DLD1 (cell line): ENCODE results near the gene ASCC1.

ENCODE experiments used
- in situ Hi-C: cut with HindIII; loops from 2 replicates; pipeline ENCODE4 v1.10.0; 2017; ENCODE audit warnings: low sequenced_read_pairs

ASCC1 gene

GRCh38 chr10:72105098-72105475 is 111.0 kb downstream of the ASCC1 start:
- in situ Hi-C loops: no loop called here

- in situ Hi-C loops: no loop called here
Observed at GRCh38 chr10:72104472-72105097, 111.5 kb downstream of the ASCC1 start.

GRCh38 chr10:72099600-72099921 is 116.5 kb downstream of the ASCC1 start:
- in situ Hi-C loops: no loop called here

GRCh38 chr10:72098836-72099599 is 117.1 kb downstream of the ASCC1 start:
- in situ Hi-C loops: no loop called here

GRCh38 chr10:72098301-72098835 is 117.7 kb downstream of the ASCC1 start:
- in situ Hi-C loops: no loop called here

- in situ Hi-C loops: no loop called here
Observed at GRCh38 chr10:72097448-72098300, 118.4 kb downstream of the ASCC1 start.

GRCh38 chr10:72096115-72097000 is 119.7 kb downstream of the ASCC1 start:
- in situ Hi-C loops: no loop called here

- in situ Hi-C loops: no loop called here
Observed at GRCh38 chr10:72095195-72095594, 120.9 kb downstream of the ASCC1 start.

- in situ Hi-C loops: no loop called here
Observed at GRCh38 chr10:72094574-72094973, 121.5 kb downstream of the ASCC1 start.

GRCh38 chr10:72093450-72093849 is 122.6 kb downstream of the ASCC1 start:
- in situ Hi-C loops: no loop called here

- in situ Hi-C loops: no loop called here
Observed at GRCh38 chr10:72092987-72093386, 123.1 kb downstream of the ASCC1 start.

GRCh38 chr10:72092171-72092924 is 123.7 kb downstream of the ASCC1 start:
- in situ Hi-C loops: no loop called here

GRCh38 chr10:72090326-72090725 is 125.8 kb downstream of the ASCC1 start:
- in situ Hi-C loops: no loop called here

GRCh38 chr10:72089618-72090017 is 126.5 kb downstream of the ASCC1 start:
- in situ Hi-C loops: no loop called here

GRCh38 chr10:72088889-72089575 is 127.0 kb downstream of the ASCC1 start:
- in situ Hi-C loops: no loop called here

- in situ Hi-C loops: no loop called here
Observed at GRCh38 chr10:72087969-72088888, 127.8 kb downstream of the ASCC1 start, which contains the start of gene SPOCK2. TSS of gene SPOCK2 (minus strand) at chr10:72088551. CDS start at chr10:72088328, 223 bp downstream.

- in situ Hi-C loops: no loop called here
Observed at GRCh38 chr10:72087392-72087968, 128.6 kb downstream of the ASCC1 start.
